K562 (cell line): ENCODE data around the gene DNAJC6. TPM values are rescaled to one million over a fixed set of nuclear protein-coding genes. Genes with fewer than 3 reads are reported as not detected.

ENCODE experiments used
- ATAC-seq: fragments of 200-7000 bp; cut with Tn5 transposase; 3 replicates; pipeline ENCODE4 v1.9.1; 2020; ENCODE audit warnings: moderate library complexity
- BruUV-seq: library from RNA; stranded (reverse); fragments of 400-500 nt; replicated peaks from 2 replicates; lab custom pipeline; 2021; lab: Mats Ljungman, UMichigan
- CTCF ChIA-PET: fragments of 300-600 bp; formaldehyde crosslinking; extraction: SDS; loops from one replicate; lab custom pipeline; 2021; ENCODE audit warnings: low intra/inter-chr PET ratio; lab: Yijun Ruan, JAX
- POLR2A ChIA-PET: fragments of 300-600, 350-650 bp; sonication (Branson Sonifier 250); formaldehyde crosslinking; extraction: SDS; loops from one replicate; lab custom pipeline; 2021; ENCODE audit warnings: antibody characterized with exemption, inconsistent platforms; lab: Yijun Ruan, JAX
- DNase-seq, 4 experiments: peaks; one replicate each; pipeline versions ENCODE4 v3.0.0 to v3.0.0-alpha.2; 2011 to 2018; ENCODE audit warnings: low spot score in 3 of 4, mixed read lengths in 3 of 4; ENCODE audit errors: extremely low read depth in 1 of 4
- FAIRE-seq: peaks from 2 replicates; lab custom pipeline; 2011; peaks lifted over from hg19 to GRCh38; lab: Jason Lieb, UNC
- H2AFZ ChIP-seq: 2 replicates; pipeline ENCODE4 v1.6.0; 2011; ENCODE audit warnings: low read depth, low read length, control low read depth, inconsistent platforms
- H3K27ac ChIP-seq: fragments of 200-600 bp; 3 replicates; pipeline ENCODE4 v1.8.0; 2011; ENCODE audit warnings: low read depth, mild to moderate bottlenecking, control low read depth, inconsistent platforms, low read length, moderate library complexity, mixed read lengths; ENCODE audit errors: extremely low read depth
- H3K27me3 ChIP-seq, 2 experiments: fragments of 300-600 bp in 1 of 2; 2 replicates in 1 of 2; 3 replicates in 1 of 2; pipeline versions ENCODE4 v1.6.0 to v1.8.0; 2011; ENCODE audit warnings: inconsistent platforms in 2 of 2, low read length in 2 of 2, mild to moderate bottlenecking in 1 of 2, mixed read lengths in 1 of 2, moderate library complexity in 1 of 2; ENCODE audit not compliant: control insufficient read depth in 2 of 2, insufficient read depth in 2 of 2
- H3K36me3 ChIP-seq: fragments of 300-600 bp; 3 replicates; pipeline ENCODE4 v1.8.0; 2011; ENCODE audit warnings: mild to moderate bottlenecking, low read length, inconsistent platforms; ENCODE audit not compliant: control insufficient read depth, insufficient read depth
- H3K4me1 ChIP-seq, 2 experiments: fragments of 200-600 bp in 1 of 2; replicated peaks in 1 of 2; 2 replicates in 1 of 2; 3 replicates in 1 of 2; pipeline versions ENCODE4 v1.5.1 to v1.8.0; 2011; ENCODE audit warnings: inconsistent platforms in 2 of 2, low read length in 2 of 2, mild to moderate bottlenecking in 1 of 2, mixed read lengths in 1 of 2, moderate library complexity in 1 of 2; ENCODE audit not compliant: control insufficient read depth in 2 of 2, insufficient read depth in 2 of 2
- H3K4me2 ChIP-seq: 2 replicates; pipeline ENCODE4 v1.6.1; 2011; ENCODE audit warnings: low read length, control low read depth, inconsistent platforms, mixed read lengths; ENCODE audit not compliant: insufficient read depth
- H3K4me3 ChIP-seq: fragments of 200-600 bp; sonication (generic), shearing (Covaris generic); 2 replicates; pipeline ENCODE4 v1.5.1; 2016; ENCODE audit warnings: control low read depth, inconsistent platforms
- H3K79me2 ChIP-seq: fragments of 200-600 bp; 3 replicates; pipeline ENCODE4 v1.8.0; 2011; ENCODE audit warnings: low read length, inconsistent platforms; ENCODE audit not compliant: control insufficient read depth, insufficient read depth
- H3K9ac ChIP-seq, 2 experiments: 2 replicates each; pipeline versions ENCODE4 v1.6.0 to v1.6.1; 2011; ENCODE audit warnings: low read depth in 2 of 2, low read length in 2 of 2, control low read depth in 1 of 2, inconsistent platforms in 1 of 2, mild to moderate bottlenecking in 1 of 2, mixed read lengths in 1 of 2; ENCODE audit not compliant: insufficient read depth in 1 of 2
- H3K9me1 ChIP-seq: one replicate; pipeline ENCODE4 v1.6.0; 2011; ENCODE audit warnings: inconsistent platforms, mild to moderate bottlenecking, low read length, moderate library complexity; ENCODE audit not compliant: control insufficient read depth, insufficient read depth
- H3K9me3 ChIP-seq: replicated peaks from 2 replicates; pipeline ENCODE4 v1.5.1; 2011; ENCODE audit warnings: low read depth, low read length, inconsistent platforms; ENCODE audit not compliant: control insufficient read depth, insufficient read depth
- H4K20me1 ChIP-seq: replicated peaks from 2 replicates; pipeline ENCODE4 v1.6.1; 2011; ENCODE audit warnings: low read length, inconsistent platforms, mixed read lengths; ENCODE audit not compliant: control insufficient read depth, insufficient read depth
- CSDE1 ChIP-seq, 2 experiments: fragments of 450-650 bp; IDR thresholded peaks; 2 replicates each; pipeline ENCODE4 v1.6.1; 2016; ENCODE audit warnings: mild to moderate bottlenecking in 1 of 2
- ETV6 ChIP-seq, 3 experiments: fragments of 150-350 bp in 1 of 3; sonication (generic) in 1 of 3; formaldehyde crosslinking in 1 of 3; IDR thresholded peaks; 2 replicates each; pipeline versions ENCODE4 v1.6.1 to v1.8.0; 2014 to 2022; ENCODE audit warnings: borderline replicate concordance in 2 of 3, low read depth in 2 of 3, antibody characterized with exemption in 1 of 3, low read length in 1 of 3, mild to moderate bottlenecking in 1 of 3, missing genetic modification reagents in 1 of 3
- FOXJ3 ChIP-seq: sonication (generic); formaldehyde crosslinking; IDR thresholded peaks from 2 replicates; pipeline ENCODE4 v1.4.0; 2020; ENCODE audit warnings: mild to moderate bottlenecking, missing genetic modification reagents
- HDGF ChIP-seq: fragments of 450-650 bp; IDR thresholded peaks from 2 replicates; pipeline ENCODE4 v1.6.1; 2016
- HIVEP1 ChIP-seq: fragments of 250-450 bp; sonication (Bioruptor Pico); IDR thresholded peaks from 2 replicates; pipeline ENCODE4 v1.4.0; 2020; ENCODE audit warnings: mild to moderate bottlenecking
- ILK ChIP-seq: fragments of 450-650 bp; IDR thresholded peaks from 2 replicates; pipeline ENCODE4 v1.6.1; 2016; ENCODE audit warnings: missing genetic modification characterization, low read depth, mild to moderate bottlenecking, missing compliant biosample characterization, moderate library complexity, borderline replicate concordance
- JUN ChIP-seq, 2 experiments: sonication (generic) in 1 of 2; formaldehyde crosslinking in 1 of 2; IDR thresholded peaks; 2 replicates each; pipeline versions ENCODE4 v1.6.1 to v1.8.0; 2012 to 2022; ENCODE audit warnings: borderline replicate concordance in 2 of 2, mild to moderate bottlenecking in 2 of 2, improper control_type of control experiment in 1 of 2, low read depth in 1 of 2, low read length in 1 of 2, missing genetic modification reagents in 1 of 2
- KLF13 ChIP-seq: fragments of 450-650 bp; IDR thresholded peaks from 2 replicates; pipeline ENCODE4 v1.6.1; 2016; ENCODE audit warnings: missing genetic modification characterization, low read depth, mild to moderate bottlenecking, missing compliant biosample characterization, moderate library complexity, borderline replicate concordance
- MCM7 ChIP-seq, 2 experiments: fragments of 450-650 bp; IDR thresholded peaks; 2 replicates each; pipeline ENCODE4 v1.6.1; 2016 to 2018
- OTX1 ChIP-seq: fragments of 450-650 bp; formaldehyde crosslinking; IDR thresholded peaks from 2 replicates; pipeline ENCODE4 v1.4.0; 2022; ENCODE audit warnings: mild to moderate bottlenecking
- RBM17 ChIP-seq: fragments of 200-400 bp; formaldehyde crosslinking; IDR thresholded peaks from 2 replicates; pipeline ENCODE4 v1.6.1; 2017; ENCODE audit warnings: low read depth, mild to moderate bottlenecking, low read length, borderline replicate concordance
- RFX1 ChIP-seq: fragments of 450-650 bp; IDR thresholded peaks from 2 replicates; pipeline ENCODE4 v1.6.1; 2016; ENCODE audit warnings: mild to moderate bottlenecking, moderate library complexity
- ZBTB17 ChIP-seq: fragments of 450-650 bp; formaldehyde crosslinking; IDR thresholded peaks from 2 replicates; pipeline ENCODE4 v1.4.0; 2020; ENCODE audit warnings: mild to moderate bottlenecking
- ZNF197 ChIP-seq: fragments of 200-800 bp; sonication (Bioruptor generic); IDR thresholded peaks from 2 replicates; pipeline ENCODE4 v1.6.1; 2016; ENCODE audit warnings: low read depth, missing genetic modification characterization, missing compliant biosample characterization
- ZNF384 ChIP-seq: IDR thresholded peaks from 2 replicates; pipeline ENCODE4 v1.6.1; 2012; ENCODE audit warnings: low read depth, low read length, improper control_type of control experiment
- ZNF778 ChIP-seq: fragments of 450-650 bp; formaldehyde crosslinking; IDR thresholded peaks from 2 replicates; pipeline ENCODE4 v1.4.0; 2020; ENCODE audit warnings: mild to moderate bottlenecking, moderate library complexity
- WGBS: fragments of 100-300 bp; shearing (Covaris generic); methylation state at CpG from one replicate; pipeline ENCODE4 v1.1.6; 2016; ENCODE audit warnings: low coverage, mixed read lengths; ENCODE audit not compliant: insufficient coverage; ENCODE audit errors: missing lambda C conversion rate; 5-methylcytosine and 5-hydroxymethylcytosine counted together
- in situ Hi-C: fragments of 300-500 bp; cut with MboI; formaldehyde crosslinking; loops from 4 replicates; pipeline ENCODE4 v1.15.0; 2018; ENCODE audit warnings: inconsistent platforms, mixed read lengths
- intact Hi-C: fragments of 100-400 bp; cut with micrococcal nuclease; formaldehyde crosslinking; loops from 2 replicates; pipeline ENCODE4 v1.14.2; 2022
- polyA plus RNA-seq, 8 experiments: library from polyadenylated mRNA; depleted of rRNA in 4 of 8; stranded (reverse) in 5 of 8; unstranded in 3 of 8; fragments of >200 nt; fragmentation: Nextera tagmentation in 2 of 8; fragmentation: Illumina TruSeq in 1 of 8; extraction: Ambion mirVana in 2 of 8; extraction: Trizol in 1 of 8; gene quantifications; 2 replicates each; pipeline versions ENCODE4 v1.2.1 to v1.2.3, GENCODE V29; 2011 to 2014; ENCODE audit warnings: inconsistent platforms in 1 of 8, missing spikeins in 1 of 8
- total RNA-seq, 7 experiments: library from RNA; depleted of rRNA in 6 of 7; stranded (reverse); fragments of >200 nt in 6 of 7; fragmentation: Illumina TruSeq in 2 of 7; extraction: Trizol in 2 of 7; gene quantifications; 2 replicates each; pipeline versions ENCODE4 v1.2.1 to v1.2.3, GENCODE V29; 2011 to 2021; ENCODE audit warnings: low replicate concordance in 1 of 7
- TF ChIP-seq, protein P1 (sequence below): fragments of 250-450 bp; sonication (Bioruptor Pico); IDR thresholded peaks from 2 replicates; pipeline ENCODE4 v1.5.0; 2021
- TF ChIP-seq, protein P2 (sequence below): fragments of 250-450 bp; sonication (Bioruptor Pico); IDR thresholded peaks from 2 replicates; pipeline ENCODE4 v1.5.0; 2020; ENCODE audit warnings: mild to moderate bottlenecking, borderline replicate concordance
- TF ChIP-seq, protein P3 (sequence below): fragments of 450-650 bp; IDR thresholded peaks from 2 replicates; pipeline ENCODE4 v1.6.1; 2016; ENCODE audit warnings: antibody characterized with exemption

Gene DNAJC6
- total and polyA plus RNA-seq, 9 of the 15 experiments (the other 6 are each of a cell fraction or from before 2014, with no cell fraction given) = 6.7 to 78.7 (median 28.0) TPM

DNA sequence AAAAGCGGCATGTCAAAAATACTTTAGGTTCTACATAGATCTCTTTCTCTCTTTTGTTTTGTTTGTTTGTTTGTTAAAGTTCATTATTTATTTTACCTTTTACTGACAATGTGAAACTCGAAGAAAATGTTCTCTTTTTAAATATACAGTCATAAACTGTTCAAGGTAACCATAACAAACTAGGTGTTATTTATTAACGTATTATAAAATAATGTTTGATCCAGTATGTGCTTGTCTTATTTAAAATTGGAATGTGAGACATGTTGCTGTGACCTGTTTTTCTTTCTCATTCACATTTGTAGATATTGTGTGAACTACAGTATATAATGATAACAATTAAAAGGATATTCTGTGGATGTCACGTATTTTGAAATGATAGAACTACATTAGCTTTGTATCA lies 105.2 kb downstream of the DNAJC6 start:
- ATAC-seq (no peak), DNase-seq (no peak), FAIRE-seq (no peak)
- no peak overlapping the region for H3K4me2 ChIP-seq
- no TSS peak for BruUV-seq
- no peak overlapping the region for H3K4me3 ChIP-seq
- no peak overlapping the region for H3K27ac ChIP-seq
- WGBS = 84% methylated on average over 4 of the region's 4 CpGs
- no peak overlapping the region for H3K9ac ChIP-seq
- no peaks in the 10 kb centered on the region for H3K9me3 ChIP-seq
- in situ Hi-C loops = no loop called here
- ChIA-PET POLR2A (interaction anchor here (1.1 kb wide), 1 partner anchor 44 kb away, joined by 3 read pairs; no protein-coding TSS in a partner anchor), CTCF (no interaction called here)
- H2AFZ ChIP-seq = no peak overlapping the region
- no peaks in the 10 kb centered on the region for H3K9me1 ChIP-seq
- TF ChIP-seq ZBTB17 (CRISPR knock-in tag) = no peak
- no peak for TF ChIP-seq CSDE1 (IDR thresholded peaks at IDR 0.05)
- TF ChIP-seq, protein P1, sequence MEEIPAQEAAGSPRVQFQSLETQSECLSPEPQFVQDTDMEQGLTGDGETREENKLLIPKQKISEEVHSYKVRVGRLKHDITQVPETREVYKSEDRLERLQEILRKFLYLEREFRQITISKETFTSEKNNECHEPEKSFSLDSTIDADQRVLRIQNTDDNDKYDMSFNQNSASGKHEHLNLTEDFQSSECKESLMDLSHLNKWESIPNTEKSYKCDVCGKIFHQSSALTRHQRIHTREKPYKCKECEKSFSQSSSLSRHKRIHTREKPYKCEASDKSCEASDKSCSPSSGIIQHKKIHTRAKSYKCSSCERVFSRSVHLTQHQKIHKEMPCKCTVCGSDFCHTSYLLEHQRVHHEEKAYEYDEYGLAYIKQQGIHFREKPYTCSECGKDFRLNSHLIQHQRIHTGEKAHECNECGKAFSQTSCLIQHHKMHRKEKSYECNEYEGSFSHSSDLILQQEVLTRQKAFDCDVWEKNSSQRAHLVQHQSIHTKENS (CRISPR knock-in tag) = no peak
- no peak for TF ChIP-seq MCM7 (IDR thresholded peaks at IDR 0.05)
- no peak for TF ChIP-seq ZNF384
- no peak for TF ChIP-seq HDGF
- no peak for TF ChIP-seq ZNF197 (CRISPR knock-in tag)
- TF ChIP-seq ZNF778 (CRISPR knock-in tag) = no peak
- TF ChIP-seq RBM17 = no peak
- TF ChIP-seq, protein P2, sequence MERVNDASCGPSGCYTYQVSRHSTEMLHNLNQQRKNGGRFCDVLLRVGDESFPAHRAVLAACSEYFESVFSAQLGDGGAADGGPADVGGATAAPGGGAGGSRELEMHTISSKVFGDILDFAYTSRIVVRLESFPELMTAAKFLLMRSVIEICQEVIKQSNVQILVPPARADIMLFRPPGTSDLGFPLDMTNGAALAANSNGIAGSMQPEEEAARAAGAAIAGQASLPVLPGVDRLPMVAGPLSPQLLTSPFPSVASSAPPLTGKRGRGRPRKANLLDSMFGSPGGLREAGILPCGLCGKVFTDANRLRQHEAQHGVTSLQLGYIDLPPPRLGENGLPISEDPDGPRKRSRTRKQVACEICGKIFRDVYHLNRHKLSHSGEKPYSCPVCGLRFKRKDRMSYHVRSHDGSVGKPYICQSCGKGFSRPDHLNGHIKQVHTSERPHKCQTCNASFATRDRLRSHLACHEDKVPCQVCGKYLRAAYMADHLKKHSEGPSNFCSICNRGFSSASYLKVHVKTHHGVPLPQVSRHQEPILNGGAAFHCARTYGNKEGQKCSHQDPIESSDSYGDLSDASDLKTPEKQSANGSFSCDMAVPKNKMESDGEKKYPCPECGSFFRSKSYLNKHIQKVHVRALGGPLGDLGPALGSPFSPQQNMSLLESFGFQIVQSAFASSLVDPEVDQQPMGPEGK (CRISPR knock-in tag) = no peak
- no peak for TF ChIP-seq ETV6 (IDR thresholded peaks at IDR 0.05; ENCODE audit: borderline replicate concordance in 1 of 2, low read depth in 2 of 2, low read length in 1 of 2)
- TF ChIP-seq ETV6 (CRISPR knock-in tag; IDR thresholded peaks at IDR 0.05; ENCODE audit: borderline replicate concordance) = no peak
- TF ChIP-seq KLF13 = no peak
- TF ChIP-seq JUN (IDR thresholded peaks at IDR 0.05; ENCODE audit: borderline replicate concordance, low read depth, low read length) = no peak
- no peak for TF ChIP-seq JUN (CRISPR knock-in tag; IDR thresholded peaks at IDR 0.05; ENCODE audit: borderline replicate concordance)
- TF ChIP-seq, protein P3, sequence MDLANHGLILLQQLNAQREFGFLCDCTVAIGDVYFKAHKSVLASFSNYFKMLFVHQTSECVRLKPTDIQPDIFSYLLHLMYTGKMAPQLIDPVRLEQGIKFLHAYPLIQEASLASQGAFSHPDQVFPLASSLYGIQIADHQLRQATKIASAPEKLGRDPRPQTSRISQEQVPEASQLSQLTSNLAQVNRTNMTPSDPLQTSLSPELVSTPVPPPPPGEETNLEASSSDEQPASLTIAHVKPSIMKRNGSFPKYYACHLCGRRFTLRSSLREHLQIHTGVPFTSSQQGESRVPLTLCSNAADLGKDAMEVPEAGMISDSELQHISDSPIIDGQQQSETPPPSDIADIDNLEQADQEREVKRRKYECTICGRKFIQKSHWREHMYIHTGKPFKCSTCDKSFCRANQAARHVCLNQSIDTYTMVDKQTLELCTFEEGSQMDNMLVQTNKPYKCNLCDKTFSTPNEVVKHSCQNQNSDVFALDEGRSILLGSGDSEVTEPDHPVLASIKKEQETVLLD = no peak
- TF ChIP-seq HIVEP1 = no peak
- TF ChIP-seq RFX1 = no peak
- TF ChIP-seq ILK (tag) = no peak
- TF ChIP-seq FOXJ3 (CRISPR knock-in tag) = no peak
- TF ChIP-seq OTX1 (CRISPR knock-in tag) = no peak
- H3K4me1 ChIP-seq = peaks cover 17 to 70% of the 10 kb centered on the region in 2 experiments
- H3K79me2 ChIP-seq = peaks cover 3% of the 10 kb centered on the region; the same call in 2 of the 3 replicates
- H4K20me1 ChIP-seq = no peaks in the 10 kb centered on the region
- no peaks in the 10 kb centered on the region for H3K27me3 ChIP-seq
- H3K36me3 ChIP-seq = peaks cover 49% of the 10 kb centered on the region
- intact Hi-C loops = no loop called here
